GM13977 (cell line): ENCODE data around the gene AAR2.

ENCODE experiments used
- DNase-seq: peaks from one replicate; pipeline ENCODE4 v3.0.0; 2012; ENCODE audit warnings: low spot score
- in situ Hi-C: fragments of 300-500 bp; cut with MboI; formaldehyde crosslinking; loops from one replicate; pipeline ENCODE4 v1.12.0; 2022; ENCODE audit warnings: low sequenced_read_pairs, low pct_unique_long_range_greater_than_20kb, mixed read lengths, inconsistent platforms; ENCODE audit not compliant: unreplicated experiment
- TF ChIP-seq, protein P1 (sequence below): IDR thresholded peaks from 2 replicates; pipeline ENCODE4 v1.5.1; 2012; ENCODE audit warnings: mild to moderate bottlenecking, control low read depth; ENCODE audit not compliant: insufficient read depth; ENCODE audit errors: extremely low read depth, missing control alignments

The AAR2 gene

DNA sequence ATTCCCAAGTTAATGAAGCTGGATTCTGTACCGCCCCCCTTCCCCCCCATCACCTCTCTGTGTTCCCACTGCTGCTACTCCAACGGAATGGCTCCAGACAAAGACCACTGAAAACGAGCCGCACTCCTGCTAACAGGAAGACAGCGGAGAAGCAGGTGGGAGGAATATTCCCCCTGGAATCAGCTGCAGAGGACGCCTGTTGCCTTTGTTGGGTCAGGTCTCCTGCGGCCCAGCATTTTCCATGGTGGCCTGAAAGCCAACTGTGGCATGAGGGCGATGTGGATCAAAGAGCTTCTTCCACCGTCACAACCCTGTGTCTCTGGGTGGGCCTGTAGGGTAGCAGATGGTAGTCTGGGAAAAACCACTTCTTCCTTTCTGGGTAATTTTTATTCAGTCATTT lies 16.8 kb downstream of the AAR2 start:
- TF ChIP-seq, protein P1, sequence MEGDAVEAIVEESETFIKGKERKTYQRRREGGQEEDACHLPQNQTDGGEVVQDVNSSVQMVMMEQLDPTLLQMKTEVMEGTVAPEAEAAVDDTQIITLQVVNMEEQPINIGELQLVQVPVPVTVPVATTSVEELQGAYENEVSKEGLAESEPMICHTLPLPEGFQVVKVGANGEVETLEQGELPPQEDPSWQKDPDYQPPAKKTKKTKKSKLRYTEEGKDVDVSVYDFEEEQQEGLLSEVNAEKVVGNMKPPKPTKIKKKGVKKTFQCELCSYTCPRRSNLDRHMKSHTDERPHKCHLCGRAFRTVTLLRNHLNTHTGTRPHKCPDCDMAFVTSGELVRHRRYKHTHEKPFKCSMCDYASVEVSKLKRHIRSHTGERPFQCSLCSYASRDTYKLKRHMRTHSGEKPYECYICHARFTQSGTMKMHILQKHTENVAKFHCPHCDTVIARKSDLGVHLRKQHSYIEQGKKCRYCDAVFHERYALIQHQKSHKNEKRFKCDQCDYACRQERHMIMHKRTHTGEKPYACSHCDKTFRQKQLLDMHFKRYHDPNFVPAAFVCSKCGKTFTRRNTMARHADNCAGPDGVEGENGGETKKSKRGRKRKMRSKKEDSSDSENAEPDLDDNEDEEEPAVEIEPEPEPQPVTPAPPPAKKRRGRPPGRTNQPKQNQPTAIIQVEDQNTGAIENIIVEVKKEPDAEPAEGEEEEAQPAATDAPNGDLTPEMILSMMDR: no peak
- in situ Hi-C loops: no loop called here
- DNase-seq: no peak

DNA sequence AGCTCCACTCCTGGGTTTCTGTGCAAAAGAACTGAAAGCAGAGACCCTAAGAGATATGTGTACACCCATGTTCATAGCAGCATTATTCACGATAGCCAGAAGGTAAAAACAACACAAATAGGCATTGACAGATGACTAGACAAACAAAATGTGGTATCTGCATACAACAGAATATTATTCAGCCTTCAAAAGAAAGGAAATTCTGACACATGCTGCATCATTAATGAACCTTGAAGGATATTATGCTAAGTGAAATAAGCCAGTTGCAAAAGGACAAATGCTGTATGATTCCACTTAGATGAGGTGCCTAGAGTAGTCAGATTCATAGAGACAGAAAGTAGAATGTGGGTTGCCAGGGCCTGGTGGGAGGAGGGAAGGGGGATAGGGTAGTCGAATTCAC lies 17.8 kb downstream of the AAR2 start:
- DNase-seq: no peak
- TF ChIP-seq, protein P1: no peak
- in situ Hi-C loops: no loop called here

DNA sequence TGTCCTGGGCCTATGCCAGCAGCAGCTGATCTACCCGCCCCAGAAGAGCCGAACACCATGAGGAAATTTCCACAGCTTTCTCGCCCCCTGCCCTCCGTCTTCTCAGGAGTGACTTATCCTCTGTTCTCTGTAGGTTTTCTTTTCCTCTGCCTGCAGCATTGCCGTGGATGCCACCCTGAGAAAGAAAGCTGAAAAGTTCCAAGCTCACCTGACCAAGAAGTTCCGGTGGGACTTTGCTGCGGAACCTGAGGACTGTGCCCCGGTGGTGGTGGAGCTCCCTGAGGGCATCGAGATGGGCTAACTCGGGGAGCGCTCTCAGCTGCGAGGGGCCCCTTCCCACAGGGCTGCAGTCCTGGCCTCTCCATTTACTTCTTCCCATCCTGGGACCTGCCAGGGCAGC lies 19.2 kb downstream of the AAR2 start:
- in situ Hi-C loops: no loop called here
- no peak for DNase-seq
- TF ChIP-seq, protein P1: no peak

DNA sequence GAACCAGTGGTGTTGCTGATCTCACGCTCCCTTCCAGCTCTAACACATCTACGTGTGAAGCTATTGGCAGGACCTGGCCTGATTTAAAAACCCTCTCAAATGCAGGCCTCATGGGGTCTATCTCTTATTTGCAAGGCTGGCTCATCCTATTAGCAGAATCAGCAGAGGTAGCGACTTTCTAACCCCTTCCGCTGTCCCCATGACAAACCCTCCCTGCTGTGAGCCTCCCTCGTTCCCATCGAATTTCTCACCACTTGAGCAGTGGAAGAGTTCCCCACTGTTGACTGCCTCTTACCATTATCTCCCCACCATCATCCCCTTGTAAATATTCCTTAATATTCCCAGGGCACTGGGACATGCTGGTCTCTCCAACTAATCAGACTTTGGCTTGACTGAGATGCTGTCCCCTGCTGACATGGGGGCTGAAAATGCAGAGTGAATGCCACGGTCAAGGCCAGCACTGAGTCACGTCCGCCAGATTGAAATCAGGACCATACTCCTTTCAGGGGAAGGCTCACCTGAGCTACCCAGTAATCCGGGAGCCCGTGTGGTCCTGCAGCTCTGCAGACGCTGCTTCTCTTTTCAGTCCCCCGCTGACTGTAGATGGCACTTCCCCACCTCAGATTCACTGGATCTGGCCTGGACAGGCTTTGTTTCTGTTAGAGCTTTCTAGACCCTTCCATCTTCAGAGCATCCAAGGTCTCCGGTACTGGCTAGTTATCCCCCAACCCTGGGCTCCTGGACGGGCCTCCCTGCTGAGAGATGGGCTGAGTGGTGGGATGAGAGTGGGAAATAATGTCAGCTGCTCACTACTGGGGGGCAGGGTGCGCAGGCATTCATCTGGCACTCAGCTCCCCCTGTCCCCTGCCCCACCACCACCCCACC lies 23.1 kb downstream of the AAR2 start:
- DNase-seq: no peak
- in situ Hi-C loops: no loop called here
- TF ChIP-seq, protein P1: no peak

DNA sequence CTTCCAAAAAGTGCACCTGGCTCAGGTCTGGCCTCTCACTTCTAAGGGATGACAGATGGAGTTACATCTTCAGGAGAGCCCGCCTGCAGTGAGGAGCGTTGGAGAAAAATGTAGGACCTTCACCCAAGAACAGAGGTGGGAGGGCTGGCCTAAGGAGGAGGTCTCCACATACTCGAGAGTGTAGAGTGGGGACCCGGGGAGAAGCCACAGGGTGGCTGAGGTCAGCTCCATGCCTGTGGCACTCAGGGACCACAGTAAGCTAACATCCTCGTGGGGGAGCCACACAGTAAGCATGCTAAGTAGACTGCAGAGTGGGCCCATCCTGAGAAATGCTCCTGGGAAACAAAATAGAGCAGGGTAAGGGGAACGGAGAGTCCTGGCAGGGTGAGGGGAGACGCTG lies 24.0 kb downstream of the AAR2 start:
- TF ChIP-seq, protein P1: no peak
- in situ Hi-C loops: no loop called here
- DNase-seq: no peak

DNA sequence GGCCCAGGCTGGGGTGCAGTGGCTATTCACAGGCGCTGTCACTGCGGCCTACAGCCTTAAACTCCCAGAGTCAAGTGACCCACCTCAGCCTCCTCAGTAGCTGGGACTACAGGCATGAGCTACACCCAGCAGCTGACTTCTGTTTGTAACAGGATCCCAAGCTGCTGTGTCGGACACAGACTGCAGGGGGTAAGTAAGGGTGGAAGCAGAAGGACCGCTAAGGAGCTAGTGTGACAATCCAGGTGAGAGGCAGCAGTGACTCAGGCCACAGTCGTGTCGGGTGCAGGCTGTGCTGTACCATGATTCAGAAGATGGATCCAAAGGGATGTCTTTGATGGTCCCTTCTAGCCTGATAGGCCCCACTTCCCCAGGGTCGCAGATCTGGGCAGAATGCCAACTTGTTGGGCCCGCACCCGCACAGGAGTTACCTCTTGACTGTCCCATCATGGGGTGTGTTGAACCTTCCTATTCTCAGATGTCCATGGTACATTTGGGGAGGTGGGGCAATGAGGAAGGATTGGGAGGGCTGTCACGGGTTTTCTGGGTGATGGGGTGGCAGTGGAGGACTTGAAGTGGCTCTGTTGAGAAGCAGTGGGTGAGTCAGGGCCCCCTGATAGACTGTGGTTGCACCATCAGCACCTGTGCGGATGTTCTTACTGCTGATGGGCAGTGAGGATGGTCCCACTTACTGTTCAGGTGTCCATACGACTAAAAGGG lies 25.3 kb downstream of the AAR2 start:
- DNase-seq: no peak
- in situ Hi-C loops: no loop called here
- TF ChIP-seq, protein P1: no peak
